ENCODE measurements around the gene THRA. TPM values are rescaled to one million over a fixed set of nuclear protein-coding genes. Genes with fewer than 3 reads are reported as not detected.

Gene THRA
- total RNA-seq, 1 donor from 2014 or later, result 37.0 TPM

- H3K36me3 Mint-ChIP-seq, result peaks cover 4% of the 10 kb centered on the region
- no peak for DNase-seq (ENCODE audit: extremely low spot score, unreplicated experiment)
- H3K27me3 Mint-ChIP-seq, result no peaks in the 10 kb centered on the region
- no peaks in the 10 kb centered on the region for H3K9me3 Mint-ChIP-seq
- no peak overlapping the region for H3K27ac Mint-ChIP-seq
- TF ChIP-seq CTCF (conservative IDR thresholded peaks at IDR 0.05), result no peak
- H3K4me3 Mint-ChIP-seq, result no peak overlapping the region
- H3K4me1 Mint-ChIP-seq (ENCODE audit: unreplicated experiment), result peaks cover 10% of the 10 kb centered on the region
Observed at GRCh38 chr17:40041196-40041595, 21.6 kb upstream of the THRA start.

GRCh38 chr17:40056379-40057015 is 6.3 kb upstream of the THRA start:
- no peaks in the 10 kb centered on the region for H3K9me3 Mint-ChIP-seq
- peaks cover 8% of the 10 kb centered on the region for H3K4me1 Mint-ChIP-seq (ENCODE audit: unreplicated experiment)
- TF ChIP-seq CTCF (conservative IDR thresholded peaks at IDR 0.05), result no peak
- no peak for DNase-seq (ENCODE audit: extremely low spot score, unreplicated experiment)
- no peak overlapping the region for H3K4me3 Mint-ChIP-seq
- H3K36me3 Mint-ChIP-seq, result peaks cover 4% of the 10 kb centered on the region
- H3K27ac Mint-ChIP-seq, result no peak overlapping the region
- H3K27me3 Mint-ChIP-seq, result peaks cover 12% of the 10 kb centered on the region

GRCh38 chr17:40058186-40058784 is 4.5 kb upstream of the THRA start:
- H3K4me1 Mint-ChIP-seq (ENCODE audit: unreplicated experiment), result peaks cover 8% of the 10 kb centered on the region

GRCh38 chr17:40058865-40059264 is 3.9 kb upstream of the THRA start:
- no peak for TF ChIP-seq CTCF (conservative IDR thresholded peaks at IDR 0.05)
- Mint-ChIP-seq H3K27ac (no peak overlapping the region), H3K4me3 (no peak overlapping the region), H3K9me3 (no peaks in the 10 kb centered on the region), H3K36me3 (peaks cover 4% of the 10 kb centered on the region), H3K27me3 (peaks cover 15% of the 10 kb centered on the region), H3K4me1 (ENCODE audit: unreplicated experiment) (peaks cover 13% of the 10 kb centered on the region)
- no peak for DNase-seq (ENCODE audit: extremely low spot score, unreplicated experiment)

More at GRCh38 chr17:40058186-40058784, 4.5 kb upstream of the THRA start:
- Mint-ChIP-seq H3K27ac (no peak overlapping the region), H3K9me3 (no peaks in the 10 kb centered on the region), H3K36me3 (peaks cover 4% of the 10 kb centered on the region), H3K4me3 (no peak overlapping the region), H3K27me3 (peaks cover 15% of the 10 kb centered on the region)
- no peak for TF ChIP-seq CTCF (conservative IDR thresholded peaks at IDR 0.05)
- no peak for DNase-seq (ENCODE audit: extremely low spot score, unreplicated experiment)

- peaks cover 19% of the 10 kb centered on the region for H3K4me1 Mint-ChIP-seq (ENCODE audit: unreplicated experiment)
- H3K27ac Mint-ChIP-seq, result peak overlapping the region; percentile 50
- H3K27me3 Mint-ChIP-seq, result peaks cover 15% of the 10 kb centered on the region
- no peaks in the 10 kb centered on the region for H3K9me3 Mint-ChIP-seq
- H3K4me3 Mint-ChIP-seq, result peak overlapping the region; percentile 43
- TF ChIP-seq CTCF (conservative IDR thresholded peaks at IDR 0.05), result no peak
- no peaks in the 10 kb centered on the region for H3K36me3 Mint-ChIP-seq
- no peak for DNase-seq (ENCODE audit: extremely low spot score, unreplicated experiment)
Observed at GRCh38 chr17:40059729-40060475, 2.9 kb upstream of the THRA start.
